Measurements from ENCODE around the gene DPYD.

DPYD gene

GRCh38 chr1:97340951-97341350 lies 579.9 kb downstream of the DPYD start:
- Mint-ChIP-seq H3K27ac (no peak overlapping the region), H3K4me3 (no peak overlapping the region), H3K27me3 (no peaks in the 10 kb centered on the region), H3K4me1 (no peaks in the 10 kb centered on the region), H3K36me3 (peaks cover 2% of the 10 kb centered on the region), H3K9me3 (peaks cover 1% of the 10 kb centered on the region)
- no peak for ATAC-seq (ENCODE audit: low read depth)
- no peak for DNase-seq (ENCODE audit: low spot score in 2 of 2)

GRCh38 chr1:97338347-97338746 lies 582.5 kb downstream of the DPYD start:
- peaks cover 2% of the 10 kb centered on the region for H3K36me3 Mint-ChIP-seq
- no peak overlapping the region for H3K27ac Mint-ChIP-seq
- no peaks in the 10 kb centered on the region for H3K4me1 Mint-ChIP-seq
- DNase-seq (ENCODE audit: low spot score in 2 of 2), result no peak
- no peak overlapping the region for H3K4me3 Mint-ChIP-seq
- peaks cover 1% of the 10 kb centered on the region for H3K9me3 Mint-ChIP-seq
- ATAC-seq (ENCODE audit: low read depth), result no peak
- H3K27me3 Mint-ChIP-seq, result no peaks in the 10 kb centered on the region

GRCh38 chr1:97337250-97338030 lies 583.4 kb downstream of the DPYD start:
- Mint-ChIP-seq H3K4me1 (no peaks in the 10 kb centered on the region), H3K36me3 (peaks cover 2% of the 10 kb centered on the region), H3K4me3 (no peak overlapping the region), H3K9me3 (peaks cover 1% of the 10 kb centered on the region), H3K27ac (no peak overlapping the region), H3K27me3 (no peaks in the 10 kb centered on the region)
- no peak for DNase-seq (ENCODE audit: low spot score in 2 of 2)
- ATAC-seq (ENCODE audit: low read depth), result no peak

GRCh38 chr1:97334454-97334853 lies 586.4 kb downstream of the DPYD start:
- Mint-ChIP-seq H3K36me3 (no peaks in the 10 kb centered on the region), H3K4me1 (peaks cover 2% of the 10 kb centered on the region), H3K9me3 (no peaks in the 10 kb centered on the region), H3K27me3 (no peaks in the 10 kb centered on the region), H3K4me3 (no peak overlapping the region), H3K27ac (no peak overlapping the region)
- DNase-seq (ENCODE audit: low spot score in 2 of 2), result no peak
- no peak for ATAC-seq (ENCODE audit: low read depth)

- ATAC-seq (ENCODE audit: low read depth), result no peak
- DNase-seq (ENCODE audit: low spot score in 2 of 2), result no peak
- Mint-ChIP-seq H3K36me3 (no peaks in the 10 kb centered on the region), H3K27ac (no peak overlapping the region), H3K27me3 (no peaks in the 10 kb centered on the region), H3K9me3 (no peaks in the 10 kb centered on the region), H3K4me3 (no peak overlapping the region), H3K4me1 (peaks cover 2% of the 10 kb centered on the region)
These were observed 588.1 kb downstream of the DPYD start for GRCh38 chr1:97332716-97333115.

GRCh38 chr1:97331165-97331564 lies 589.7 kb downstream of the DPYD start:
- H3K27ac Mint-ChIP-seq, result no peak overlapping the region

GRCh38 chr1:97314685-97315084 lies 606.1 kb downstream of the DPYD start:
- Mint-ChIP-seq H3K4me1 (no peaks in the 10 kb centered on the region), H3K36me3 (peaks cover 1% of the 10 kb centered on the region), H3K4me3 (no peak overlapping the region), H3K27ac (no peak overlapping the region), H3K9me3 (no peaks in the 10 kb centered on the region), H3K27me3 (no peaks in the 10 kb centered on the region)
- ATAC-seq (ENCODE audit: low read depth), result no peak
- DNase-seq (ENCODE audit: low spot score in 2 of 2), result no peak

More at GRCh38 chr1:97331165-97331564, 589.7 kb downstream of the DPYD start:
- H3K4me3 Mint-ChIP-seq, result no peak overlapping the region
- H3K27me3 Mint-ChIP-seq, result no peaks in the 10 kb centered on the region
- no peaks in the 10 kb centered on the region for H3K36me3 Mint-ChIP-seq
- peaks cover 2% of the 10 kb centered on the region for H3K4me1 Mint-ChIP-seq
- no peaks in the 10 kb centered on the region for H3K9me3 Mint-ChIP-seq
- ATAC-seq (ENCODE audit: low read depth), result peak; percentile 48
- no peak for DNase-seq (ENCODE audit: low spot score in 2 of 2)

- Mint-ChIP-seq H3K36me3 (peaks cover 2% of the 10 kb centered on the region), H3K4me3 (no peak overlapping the region), H3K4me1 (no peaks in the 10 kb centered on the region), H3K27ac (no peak overlapping the region), H3K9me3 (no peaks in the 10 kb centered on the region), H3K27me3 (no peaks in the 10 kb centered on the region)
- ATAC-seq (ENCODE audit: low read depth) (no peak), DNase-seq (ENCODE audit: low spot score in 2 of 2) (no peak)
These were observed 612.7 kb downstream of the DPYD start for GRCh38 chr1:97308131-97308530.

- Mint-ChIP-seq H3K4me1 (no peaks in the 10 kb centered on the region), H3K27me3 (no peaks in the 10 kb centered on the region), H3K9me3 (no peaks in the 10 kb centered on the region), H3K4me3 (no peak overlapping the region), H3K36me3 (peaks cover 2% of the 10 kb centered on the region), H3K27ac (no peak overlapping the region)
- DNase-seq (ENCODE audit: low spot score in 2 of 2) (no peak), ATAC-seq (ENCODE audit: low read depth) (no peak)
These were observed 613.3 kb downstream of the DPYD start for GRCh38 chr1:97307568-97307967.

GRCh38 chr1:97307151-97307550 lies 613.7 kb downstream of the DPYD start:
- ATAC-seq (ENCODE audit: low read depth) (no peak), DNase-seq (ENCODE audit: low spot score in 2 of 2) (no peak)
- Mint-ChIP-seq H3K36me3 (peaks cover 2% of the 10 kb centered on the region), H3K27me3 (no peaks in the 10 kb centered on the region), H3K4me3 (no peak overlapping the region), H3K4me1 (no peaks in the 10 kb centered on the region), H3K27ac (no peak overlapping the region), H3K9me3 (no peaks in the 10 kb centered on the region)

GRCh38 chr1:97306504-97306903 lies 614.3 kb downstream of the DPYD start:
- H3K9me3 Mint-ChIP-seq, result no peaks in the 10 kb centered on the region
- H3K4me1 Mint-ChIP-seq, result no peaks in the 10 kb centered on the region
- ATAC-seq (ENCODE audit: low read depth), result no peak
- H3K4me3 Mint-ChIP-seq, result no peak overlapping the region
- peaks cover 2% of the 10 kb centered on the region for H3K36me3 Mint-ChIP-seq
- H3K27ac Mint-ChIP-seq, result no peak overlapping the region
- DNase-seq (ENCODE audit: low spot score in 2 of 2), result no peak
- no peaks in the 10 kb centered on the region for H3K27me3 Mint-ChIP-seq

- Mint-ChIP-seq H3K4me3 (no peak overlapping the region), H3K27ac (no peak overlapping the region), H3K27me3 (no peaks in the 10 kb centered on the region), H3K4me1 (no peaks in the 10 kb centered on the region), H3K9me3 (no peaks in the 10 kb centered on the region), H3K36me3 (peaks cover 2% of the 10 kb centered on the region)
- DNase-seq (ENCODE audit: low spot score in 2 of 2), result no peak
- ATAC-seq (ENCODE audit: low read depth), result no peak
These were observed 616.5 kb downstream of the DPYD start for GRCh38 chr1:97304366-97304765.

- H3K27me3 Mint-ChIP-seq, result no peaks in the 10 kb centered on the region
- H3K4me3 Mint-ChIP-seq, result no peak overlapping the region
- ATAC-seq (ENCODE audit: low read depth), result no peak
- no peaks in the 10 kb centered on the region for H3K36me3 Mint-ChIP-seq
- no peak overlapping the region for H3K27ac Mint-ChIP-seq
- no peaks in the 10 kb centered on the region for H3K4me1 Mint-ChIP-seq
- no peak for DNase-seq (ENCODE audit: low spot score in 2 of 2)
- no peaks in the 10 kb centered on the region for H3K9me3 Mint-ChIP-seq
These were observed 621.9 kb downstream of the DPYD start for GRCh38 chr1:97298966-97299365.

GRCh38 chr1:97297611-97298010 lies 623.2 kb downstream of the DPYD start:
- ATAC-seq (ENCODE audit: low read depth), result no peak
- Mint-ChIP-seq H3K27ac (no peak overlapping the region), H3K27me3 (no peaks in the 10 kb centered on the region), H3K36me3 (no peaks in the 10 kb centered on the region), H3K9me3 (no peaks in the 10 kb centered on the region), H3K4me3 (no peak overlapping the region), H3K4me1 (no peaks in the 10 kb centered on the region)
- no peak for DNase-seq (ENCODE audit: low spot score in 2 of 2)

GRCh38 chr1:97281962-97282361 lies 638.9 kb downstream of the DPYD start:
- H3K27ac Mint-ChIP-seq, result no peak overlapping the region
- no peaks in the 10 kb centered on the region for H3K4me1 Mint-ChIP-seq
- ATAC-seq (ENCODE audit: low read depth) (no peak), DNase-seq (ENCODE audit: low spot score in 2 of 2) (no peak)
- H3K9me3 Mint-ChIP-seq, result peaks cover 6% of the 10 kb centered on the region
- H3K36me3 Mint-ChIP-seq, result peaks cover 3% of the 10 kb centered on the region
- no peaks in the 10 kb centered on the region for H3K27me3 Mint-ChIP-seq
- H3K4me3 Mint-ChIP-seq, result no peak overlapping the region
